ENCODE data around the gene PNRC2. TPM values are rescaled to one million over a fixed set of nuclear protein-coding genes. Genes with fewer than 3 reads are reported as not detected.

PNRC2 gene
- polyA plus RNA-seq, 1 donor (not counting 4 experiments of a cell fraction or from before 2014, with no cell fraction given), result 87.1 TPM

GRCh38 chr1:23931491-23931880 is 28.1 kb upstream of the PNRC2 start:
- no peak overlapping the region for H3K27ac ChIP-seq (ENCODE audit: control insufficient read depth, insufficient read depth, low read length)
- FAIRE-seq, result no peak

GRCh38 chr1:23936481-23937176 is 23.0 kb upstream of the PNRC2 start:
- Histone ChIP-seq H3K4me2 (ENCODE audit: control insufficient read depth, extremely low read depth, insufficient read depth, low read depth, low read length) (no peak overlapping the region), H3K9ac (ENCODE audit: control insufficient read depth, extremely low read depth, insufficient read depth, low read length) (no peak overlapping the region), H3K9me1 (ENCODE audit: control insufficient read depth, extremely low read depth, insufficient read depth, low read length) (no peaks in the 10 kb centered on the region), H3K4me1 (ENCODE audit: control insufficient read depth, extremely low read depth, insufficient read depth, low read length) (no peaks in the 10 kb centered on the region), H3K36me3 (ENCODE audit: control insufficient read depth in 2 of 2, extremely low read depth in 1 of 2, insufficient read depth in 2 of 2, low read length in 2 of 2) (no peaks in the 10 kb centered on the region), H3K9me3 (ENCODE audit: control insufficient read depth, low read depth, low read length) (no peaks in the 10 kb centered on the region), H2AFZ (ENCODE audit: control insufficient read depth, low read length) (no peak overlapping the region), H3K79me2 (ENCODE audit: control insufficient read depth, insufficient read depth, low read length) (no peaks in the 10 kb centered on the region), H4K20me1 (ENCODE audit: control insufficient read depth, extremely low read depth, insufficient read depth, low read length) (no peaks in the 10 kb centered on the region), H3K27me3 (ENCODE audit: control insufficient read depth, extremely low read depth, insufficient read depth, low read length) (peaks cover 8% of the 10 kb centered on the region), H3K27ac (ENCODE audit: control insufficient read depth, insufficient read depth, low read length) (no peak overlapping the region), H3K4me3 (ENCODE audit: control insufficient read depth in 2 of 3, extremely low read depth in 1 of 3, insufficient read depth in 2 of 3, low read depth in 1 of 3, low read length in 3 of 3) (no peak overlapping the region)
- DNase-seq (ENCODE audit: low read depth, low spot score) (no peak), FAIRE-seq (no peak)
- TF ChIP-seq CTCF (optimal IDR thresholded peaks at IDR 0.05 in 1 of 3, IDR thresholded peaks at IDR 0.05 in 1 of 3, conservative IDR thresholded peaks at IDR 0.05 in 1 of 3; ENCODE audit: extremely low read depth in 1 of 3, insufficient read depth in 2 of 3, low read length in 3 of 3), result no peak
- no peak for TF ChIP-seq EZH2 (IDR thresholded peaks at IDR 0.05; ENCODE audit: low read length)
- dilution Hi-C loops (cut with MboI; ENCODE audit: extremely low pct_ligation_motif_present, low sequenced_read_pairs), result no loop called here

More at GRCh38 chr1:23931491-23931880, 28.1 kb upstream of the PNRC2 start:
- H3K4me2 ChIP-seq (ENCODE audit: control insufficient read depth, extremely low read depth, insufficient read depth, low read depth, low read length), result peak overlapping the region; percentile 71
- H3K9ac ChIP-seq (ENCODE audit: control insufficient read depth, extremely low read depth, insufficient read depth, low read length), result no peak overlapping the region
- dilution Hi-C loops (cut with MboI; ENCODE audit: extremely low pct_ligation_motif_present, low sequenced_read_pairs), result no loop called here
- no peak overlapping the region for H2AFZ ChIP-seq (ENCODE audit: control insufficient read depth, low read length)
- TF ChIP-seq CTCF (optimal IDR thresholded peaks at IDR 0.05 in 1 of 3, IDR thresholded peaks at IDR 0.05 in 1 of 3, conservative IDR thresholded peaks at IDR 0.05 in 1 of 3; ENCODE audit: extremely low read depth in 1 of 3, insufficient read depth in 2 of 3, low read length in 3 of 3) (no peak), EZH2 (IDR thresholded peaks at IDR 0.05; ENCODE audit: low read length) (no peak)
- no peaks in the 10 kb centered on the region for H4K20me1 ChIP-seq (ENCODE audit: control insufficient read depth, extremely low read depth, insufficient read depth, low read length)
- no peaks in the 10 kb centered on the region for H3K9me1 ChIP-seq (ENCODE audit: control insufficient read depth, extremely low read depth, insufficient read depth, low read length)
- no peak for DNase-seq (ENCODE audit: low read depth, low spot score)
- no peaks in the 10 kb centered on the region for H3K9me3 ChIP-seq (ENCODE audit: control insufficient read depth, low read depth, low read length)
- peaks cover 3% of the 10 kb centered on the region for H3K4me1 ChIP-seq (ENCODE audit: control insufficient read depth, extremely low read depth, insufficient read depth, low read length)
- no peaks in the 10 kb centered on the region for H3K79me2 ChIP-seq (ENCODE audit: control insufficient read depth, insufficient read depth, low read length)
- no peak overlapping the region for H3K4me3 ChIP-seq (ENCODE audit: control insufficient read depth in 2 of 3, extremely low read depth in 1 of 3, insufficient read depth in 2 of 3, low read depth in 1 of 3, low read length in 3 of 3)
- peaks cover 8% of the 10 kb centered on the region for H3K27me3 ChIP-seq (ENCODE audit: control insufficient read depth, extremely low read depth, insufficient read depth, low read length)
- H3K36me3 ChIP-seq (ENCODE audit: control insufficient read depth in 2 of 2, extremely low read depth in 1 of 2, insufficient read depth in 2 of 2, low read length in 2 of 2), result no peaks in the 10 kb centered on the region

All from keratinocyte (primary cell).